OCI-LY7 (cell line): ENCODE results near the gene FNDC3B.
"Not testable (repeated sequence)": the region's sequence is repeated elsewhere in the genome, so short reads cannot be mapped to it uniquely, and the experiment has no call there.

ENCODE experiments used
- CTCF ChIP-seq: fragments of 200-600 bp; sonication (generic); conservative IDR thresholded peaks from 2 replicates; pipeline ENCODE4 v1.5.1; 2014; ENCODE audit warnings: mild to moderate bottlenecking, antibody characterized with exemption, low read length, moderate library complexity, mixed read lengths
- EZH2phosphoT487 ChIP-seq: fragments of 200-600 bp; sonication (generic); IDR thresholded peaks from 2 replicates; pipeline ENCODE4 v1.6.1; 2018; ENCODE audit warnings: low read depth, borderline replicate concordance, mild to moderate bottlenecking, mixed run types, antibody characterized with exemption, low read length, moderate library complexity, mixed read lengths

- TF ChIP-seq CTCF, EZH2phosphoT487: not testable (repeated sequence)
Observed at GRCh38 chr3:172042663-172043179, 3.3 kb downstream of the FNDC3B start.
